Esophagus muscularis mucosa (tissue), 4 donors: ENCODE measurements around the gene ABCD3. TPM values are rescaled to one million over a fixed set of nuclear protein-coding genes. Genes with fewer than 3 reads are reported as not detected.

Source experiments
- DNase-seq: peaks from one replicate; pipeline ENCODE4 v3.0.0-alpha.2; 2017; ENCODE audit errors: extremely low spot score
- H3K27ac ChIP-seq, 4 donors: fragments of 200-600 bp; sonication (generic); replicated peaks in 1 of 4; 1 replicate in 3 of 4; 2 replicates in 1 of 4; pipeline ENCODE4 v1.5.1; 2016 to 2019; ENCODE audit warnings: mild to moderate bottlenecking in 1 of 4
- H3K27me3 ChIP-seq, 4 donors: fragments of 200-600 bp; sonication (generic); one replicate each; pipeline versions ENCODE4 v1.5.1 to v1.6.0; 2016 to 2019
- H3K36me3 ChIP-seq, 4 donors: fragments of 200-600 bp; sonication (generic); one replicate each; pipeline ENCODE4 v1.5.1; 2016 to 2019
- H3K4me1 ChIP-seq, 4 donors: fragments of 200-600 bp; sonication (generic); one replicate each; pipeline ENCODE4 v1.5.1; 2016 to 2019
- H3K4me3 ChIP-seq, 4 donors: fragments of 200-600 bp; sonication (generic); 1 replicate in 2 of 4; 2 replicates in 2 of 4; pipeline ENCODE4 v1.5.1; 2016 to 2019; ENCODE audit warnings: mild to moderate bottlenecking in 4 of 4, moderate library complexity in 1 of 4
- H3K9me3 ChIP-seq, 4 donors: fragments of 200-600 bp; sonication (generic); 1 replicate in 3 of 4; 2 replicates in 1 of 4; pipeline ENCODE4 v1.5.1; 2016 to 2019
- EP300 ChIP-seq: sonication (generic); formaldehyde crosslinking; IDR thresholded peaks from one replicate; pipeline ENCODE4 v1.6.1; 2017; ENCODE audit warnings: antibody characterized with exemption
- POLR2A ChIP-seq: fragments of 450-650 bp; IDR thresholded peaks from one replicate; pipeline ENCODE4 v1.6.1; 2017; ENCODE audit warnings: antibody characterized with exemption, moderate library complexity, mild to moderate bottlenecking, low read depth
- POLR2AphosphoS5 ChIP-seq, 2 donors: sonication (generic); formaldehyde crosslinking; IDR thresholded peaks; one replicate each; pipeline ENCODE4 v1.6.1; 2017; ENCODE audit warnings: antibody characterized with exemption in 2 of 2
- WGBS: methylation state at CpG from one replicate; pipeline ENCODE4 v1.1.5; 2018; 5-methylcytosine and 5-hydroxymethylcytosine counted together
- intact Hi-C: fragments of 100-400 bp; cut with DNase I; formaldehyde crosslinking; loops from one replicate; pipeline ENCODE4 v1.15.1; 2023
- total RNA-seq, 4 donors: library from RNA; depleted of rRNA; stranded (reverse); fragments of >200 nt; gene quantifications; one replicate each; pipeline versions ENCODE4 v1.1.0 to v1.2.1, GENCODE V29; 2016
- TF ChIP-seq, protein P1 (sequence below), 3 experiments: fragments of 200-600 bp in 2 of 3; fragments of 450-650 bp in 1 of 3; sonication (generic) in 2 of 3; IDR thresholded peaks; one replicate each; pipeline ENCODE4 v1.5.1; 2017 to 2019; ENCODE audit warnings: antibody characterized with exemption in 3 of 3, mild to moderate bottlenecking in 2 of 3, moderate library complexity in 1 of 3

The ABCD3 gene
- total RNA-seq, 4 donors from 2014 or later: 25.0 to 59.4 (median 27.9) TPM

DNA sequence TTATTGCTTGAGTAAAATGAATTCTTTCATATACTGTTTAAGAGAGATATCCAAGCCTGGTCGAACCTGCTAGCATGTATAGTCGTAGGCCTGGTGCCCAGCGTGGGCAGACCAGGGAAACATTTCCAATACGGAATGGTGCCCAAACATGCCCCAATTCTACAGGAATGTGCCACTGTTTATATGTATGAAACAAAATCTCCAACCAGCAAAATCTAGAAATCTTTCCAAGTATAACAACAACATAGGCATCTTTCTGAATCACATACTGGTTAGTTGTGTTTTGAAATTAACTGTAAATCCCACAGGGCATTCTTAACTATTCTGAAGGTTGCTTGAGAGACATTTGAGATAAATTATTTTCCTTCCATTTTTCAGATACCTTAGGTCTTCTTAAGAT, 17.0 kb upstream of the ABCD3 start:
- DNase-seq: no peak
- WGBS: 97% methylated on average over 4 of the region's 4 CpGs
- intact Hi-C loops: no loop called here
- Histone ChIP-seq H3K9me3 (no peaks in the 10 kb centered on the region), H3K4me3 (no peak overlapping the region), H3K27me3 (no peaks in the 10 kb centered on the region), H3K4me1 (no peaks in the 10 kb centered on the region), H3K27ac (no peak overlapping the region), H3K36me3 (no peaks in the 10 kb centered on the region)
- TF ChIP-seq EP300: no peak
- no peak for TF ChIP-seq POLR2AphosphoS5 (IDR thresholded peaks at IDR 0.05)
- TF ChIP-seq, protein P1, sequence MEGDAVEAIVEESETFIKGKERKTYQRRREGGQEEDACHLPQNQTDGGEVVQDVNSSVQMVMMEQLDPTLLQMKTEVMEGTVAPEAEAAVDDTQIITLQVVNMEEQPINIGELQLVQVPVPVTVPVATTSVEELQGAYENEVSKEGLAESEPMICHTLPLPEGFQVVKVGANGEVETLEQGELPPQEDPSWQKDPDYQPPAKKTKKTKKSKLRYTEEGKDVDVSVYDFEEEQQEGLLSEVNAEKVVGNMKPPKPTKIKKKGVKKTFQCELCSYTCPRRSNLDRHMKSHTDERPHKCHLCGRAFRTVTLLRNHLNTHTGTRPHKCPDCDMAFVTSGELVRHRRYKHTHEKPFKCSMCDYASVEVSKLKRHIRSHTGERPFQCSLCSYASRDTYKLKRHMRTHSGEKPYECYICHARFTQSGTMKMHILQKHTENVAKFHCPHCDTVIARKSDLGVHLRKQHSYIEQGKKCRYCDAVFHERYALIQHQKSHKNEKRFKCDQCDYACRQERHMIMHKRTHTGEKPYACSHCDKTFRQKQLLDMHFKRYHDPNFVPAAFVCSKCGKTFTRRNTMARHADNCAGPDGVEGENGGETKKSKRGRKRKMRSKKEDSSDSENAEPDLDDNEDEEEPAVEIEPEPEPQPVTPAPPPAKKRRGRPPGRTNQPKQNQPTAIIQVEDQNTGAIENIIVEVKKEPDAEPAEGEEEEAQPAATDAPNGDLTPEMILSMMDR (IDR thresholded peaks at IDR 0.05): no peak
- TF ChIP-seq POLR2A: no peak

DNA sequence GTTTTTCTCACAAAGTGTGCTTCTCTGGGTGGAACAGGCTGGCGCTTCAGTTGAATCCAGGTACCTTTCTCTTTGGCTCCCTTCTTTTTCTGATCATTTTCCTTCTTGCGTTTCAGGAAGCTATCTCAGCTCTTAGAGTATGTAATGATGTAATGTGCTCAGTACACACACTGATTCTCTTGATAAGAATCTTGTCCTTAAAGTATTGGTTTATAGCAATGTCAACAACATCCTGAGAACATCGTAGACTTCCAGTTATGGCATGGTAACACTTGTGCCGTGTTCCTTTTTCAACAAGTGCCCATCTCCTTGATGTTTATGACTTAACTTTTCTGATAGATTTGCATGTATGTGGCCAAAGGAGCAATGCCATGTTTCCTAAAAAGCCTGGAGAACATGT, 11.7 kb upstream of the ABCD3 start:
- Histone ChIP-seq H3K27me3 (peaks cover 0 to 4% (median 0%) of the 10 kb centered on the region in 4 donors), H3K27ac (no peak overlapping the region), H3K4me3 (no peak overlapping the region), H3K9me3 (no peaks in the 10 kb centered on the region), H3K4me1 (no peaks in the 10 kb centered on the region), H3K36me3 (no peaks in the 10 kb centered on the region)
- WGBS: 93% methylated on average over 4 of the region's 4 CpGs
- intact Hi-C loops: no loop called here
- TF ChIP-seq, protein P1 (IDR thresholded peaks at IDR 0.05): no peak
- TF ChIP-seq POLR2AphosphoS5 (IDR thresholded peaks at IDR 0.05): no peak
- TF ChIP-seq POLR2A: no peak
- TF ChIP-seq EP300: no peak
- DNase-seq: no peak

DNA sequence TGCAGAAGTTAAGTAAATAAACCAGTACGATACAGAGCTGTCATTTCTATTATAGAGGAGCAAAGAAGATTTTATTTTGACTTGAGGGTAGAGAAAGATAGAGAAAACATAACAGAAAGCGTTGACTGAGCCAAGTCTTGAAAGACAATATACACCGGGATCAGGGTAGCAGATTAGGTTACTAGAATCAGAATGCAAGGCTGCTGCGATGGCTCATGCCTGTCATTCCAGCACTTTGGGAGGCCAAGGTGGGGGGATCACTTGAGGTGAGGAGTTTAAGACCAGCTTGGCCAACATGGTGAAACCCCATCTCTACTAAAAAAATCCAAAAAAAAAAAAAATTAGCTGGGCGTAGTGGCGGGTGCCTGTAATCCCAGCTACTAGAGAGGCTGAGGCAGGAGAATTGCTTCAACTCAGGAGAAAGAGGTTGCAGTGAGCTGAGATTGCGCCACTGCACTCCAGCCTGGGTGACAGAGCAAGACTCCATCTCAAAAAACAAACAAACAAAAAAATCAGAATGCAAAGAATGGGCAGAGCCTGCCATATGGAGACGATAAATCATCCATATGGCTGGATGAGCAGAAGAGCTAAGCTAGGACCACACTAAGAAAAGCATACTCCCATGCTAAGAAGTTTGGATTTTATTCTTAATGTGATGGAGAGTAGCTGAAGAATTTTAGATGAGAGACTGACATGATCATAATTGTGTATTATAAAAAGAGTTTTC, 9.9 kb upstream of the ABCD3 start:
- whole genome bisulfite sequencing: 68% methylated on average over 8 of the region's 8 CpGs
- Histone ChIP-seq H3K36me3 (no peaks in the 10 kb centered on the region), H3K9me3 (no peaks in the 10 kb centered on the region), H3K4me3 (no peak overlapping the region), H3K27me3 (peaks cover 0 to 4% (median 0%) of the 10 kb centered on the region in 4 donors), H3K27ac (no peak overlapping the region), H3K4me1 (no peaks in the 10 kb centered on the region)
- TF ChIP-seq POLR2A (no peak), EP300 (no peak), POLR2AphosphoS5 (IDR thresholded peaks at IDR 0.05) (no peak)
- TF ChIP-seq, protein P1 (IDR thresholded peaks at IDR 0.05): no peak
- no peak for DNase-seq
- intact Hi-C loops: no loop called here

DNA sequence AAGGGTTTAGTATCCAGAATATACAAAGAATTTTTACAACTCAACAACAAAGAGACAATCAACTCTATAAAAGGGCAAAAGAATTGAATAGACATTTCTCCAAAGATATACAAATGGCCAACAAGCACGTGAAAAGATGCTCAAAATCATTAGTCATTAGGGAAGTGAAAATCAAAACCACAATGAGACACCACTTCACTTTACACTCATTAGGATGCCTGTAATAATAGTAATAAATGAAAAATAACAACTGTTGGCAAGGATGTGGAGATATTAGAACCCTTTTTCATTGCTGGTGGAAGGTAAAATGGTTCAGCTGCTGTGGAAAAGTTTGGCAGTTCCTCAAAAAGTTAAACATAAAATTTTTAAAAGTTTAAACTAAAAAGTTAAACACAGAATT, 7.0 kb upstream of the ABCD3 start:
- H3K36me3 ChIP-seq: no peaks in the 10 kb centered on the region
- H3K4me1 ChIP-seq: peaks cover 0 to under 1% (median 0%) of the 10 kb centered on the region in 4 donors
- H3K27ac ChIP-seq: no peak overlapping the region
- peaks cover 0 to 4% (median 0%) of the 10 kb centered on the region in 4 donors for H3K27me3 ChIP-seq
- H3K9me3 ChIP-seq: no peaks in the 10 kb centered on the region
- DNase-seq: no peak
- H3K4me3 ChIP-seq: no peak overlapping the region
- 21% methylated on average over 1 of the region's 1 CpG for WGBS
- intact Hi-C loops: no loop called here
- TF ChIP-seq EP300 (no peak), POLR2AphosphoS5 (IDR thresholded peaks at IDR 0.05) (no peak), POLR2A (no peak)
- TF ChIP-seq, protein P1 (IDR thresholded peaks at IDR 0.05): no peak
